Dedifferentiated amniotic fluid mesenchymal stem cell (primary cell): ENCODE results near the gene SLC6A2.
"Not testable (repeated sequence)": the region's sequence is repeated elsewhere in the genome, so short reads cannot be mapped to it uniquely, and the experiment has no call there.

Experiments used
- DNase-seq: peaks from one replicate; pipeline ENCODE4 v3.0.0-alpha.2; 2016; ENCODE audit errors: extremely low spot score

SLC6A2 gene

GRCh38 chr16:55655897-55656681 is at the start of gene SLC6A2:
Gene SLC6A2, plus strand, starts transcription at chr16:55655988. Its CDS starts 707 bp downstream, at chr16:55656695.
- DNase-seq: no peak

DNA sequence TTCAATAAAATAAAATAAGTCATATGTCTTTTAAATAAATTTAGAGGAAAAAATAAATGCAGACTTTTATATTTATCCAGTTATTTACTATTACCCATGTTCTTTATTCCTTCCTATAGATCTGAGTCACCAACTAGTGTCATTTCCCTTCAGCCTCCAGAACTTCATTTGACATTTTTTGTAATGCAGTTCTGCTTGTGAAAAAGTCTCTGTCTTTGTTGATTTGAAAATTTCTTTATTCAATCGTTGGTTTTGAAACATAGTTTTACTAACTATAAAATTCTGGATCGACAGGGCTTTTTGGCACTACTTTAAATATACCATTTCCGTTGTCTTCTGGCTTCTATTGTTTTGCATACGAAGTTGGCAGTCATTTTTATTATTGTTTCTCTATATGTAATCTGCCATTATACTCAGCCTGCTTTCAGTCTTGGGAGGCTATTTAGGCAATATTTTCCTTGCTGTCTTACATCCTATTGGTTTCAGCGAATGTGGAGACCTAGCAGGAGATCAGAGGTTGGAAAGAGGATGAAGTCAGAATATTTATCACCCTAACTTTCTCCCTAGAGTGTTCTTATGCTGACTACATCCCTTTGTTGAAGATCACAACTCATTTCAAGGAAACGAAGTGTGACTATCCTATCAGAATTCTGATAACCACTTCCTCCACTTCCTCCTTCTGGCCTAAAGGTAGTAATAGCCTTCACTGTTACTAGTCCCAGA is 42.0 kb upstream of the SLC6A2 start:
- no peak for DNase-seq

- no peak for DNase-seq
Measured at GRCh38 chr16:55615071-55615470, 40.7 kb upstream of the SLC6A2 start.

GRCh38 chr16:55615670-55616069 is 40.1 kb upstream of the SLC6A2 start:
- not testable (repeated sequence) for DNase-seq

DNA sequence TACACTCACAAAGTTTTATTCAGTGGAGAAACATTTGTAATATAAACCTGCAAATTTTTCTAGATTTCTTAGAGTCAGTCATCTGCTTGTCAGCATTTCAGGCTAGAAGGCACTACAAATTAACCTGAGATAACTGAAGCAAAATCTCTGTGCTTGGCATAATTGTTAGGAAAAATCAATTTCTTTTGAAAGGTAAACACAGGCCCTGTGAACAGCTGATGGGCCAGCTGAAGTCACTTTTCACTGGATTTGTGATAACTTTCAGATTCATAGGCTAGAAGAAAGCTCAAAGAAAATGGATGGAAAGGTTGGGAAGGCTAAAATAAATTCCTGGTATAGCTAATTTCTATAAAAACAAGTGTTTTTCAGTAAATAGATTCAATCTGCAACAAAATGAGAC is 34.0 kb upstream of the SLC6A2 start:
- no peak for DNase-seq

GRCh38 chr16:55622272-55622671 is 33.5 kb upstream of the SLC6A2 start:
- no peak for DNase-seq

- no peak for DNase-seq
Measured at GRCh38 chr16:55622930-55623561, 32.7 kb upstream of the SLC6A2 start.

- no peak for DNase-seq
Measured at GRCh38 chr16:55623640-55624039, 32.1 kb upstream of the SLC6A2 start.

- no peak for DNase-seq
Measured at GRCh38 chr16:55624696-55625095, 31.1 kb upstream of the SLC6A2 start.

DNA sequence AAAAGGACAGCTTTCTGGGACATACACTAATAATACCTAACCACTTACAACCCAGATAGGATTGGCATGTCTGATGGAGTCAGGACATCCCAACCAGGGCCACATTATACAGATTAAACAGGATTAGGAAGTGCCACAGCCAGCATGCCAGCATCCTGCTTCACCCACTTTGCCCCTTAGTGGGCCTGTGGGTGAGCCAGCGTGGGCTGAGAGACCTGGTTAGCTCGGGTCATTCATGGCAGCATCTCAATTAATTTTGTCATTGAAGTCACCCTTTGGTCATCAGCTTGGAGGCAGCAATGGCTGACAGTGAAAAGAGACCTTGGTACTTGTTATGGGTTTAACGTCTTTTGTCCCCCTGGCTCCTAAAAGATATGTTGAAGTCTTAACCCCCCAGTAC is 29.9 kb upstream of the SLC6A2 start:
- no peak for DNase-seq

DNA sequence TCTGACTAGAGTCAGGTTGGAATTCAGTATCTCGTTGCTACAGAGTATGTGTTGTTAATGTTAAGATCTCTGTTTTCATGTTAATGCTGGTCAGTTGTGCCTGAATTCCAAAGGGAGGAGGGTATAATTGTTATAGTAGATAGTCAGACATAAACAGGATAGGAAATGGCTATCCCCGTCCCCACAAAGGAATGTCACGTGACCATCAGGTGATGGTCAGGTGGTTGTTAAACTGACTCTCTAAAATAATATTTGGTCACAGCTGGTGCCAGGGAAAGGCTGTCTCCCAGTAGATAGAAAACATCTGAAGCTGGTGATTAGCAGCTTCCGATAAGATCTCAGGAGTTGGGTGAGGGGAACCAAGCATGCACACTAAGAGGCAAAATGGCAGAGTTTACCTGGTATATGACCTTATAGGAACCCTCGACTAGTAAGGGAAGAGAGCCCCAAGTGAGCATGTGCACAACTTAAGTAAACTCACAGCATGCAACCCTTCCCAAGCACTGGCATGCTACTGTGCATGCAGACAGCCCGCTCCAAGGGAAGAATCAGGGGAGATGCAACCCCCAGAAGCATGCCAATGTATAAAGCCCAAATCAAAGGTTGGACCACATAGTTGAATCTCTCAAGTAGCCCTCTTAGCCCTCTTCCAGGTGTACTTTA is 27.4 kb upstream of the SLC6A2 start:
- no peak for DNase-seq

DNA sequence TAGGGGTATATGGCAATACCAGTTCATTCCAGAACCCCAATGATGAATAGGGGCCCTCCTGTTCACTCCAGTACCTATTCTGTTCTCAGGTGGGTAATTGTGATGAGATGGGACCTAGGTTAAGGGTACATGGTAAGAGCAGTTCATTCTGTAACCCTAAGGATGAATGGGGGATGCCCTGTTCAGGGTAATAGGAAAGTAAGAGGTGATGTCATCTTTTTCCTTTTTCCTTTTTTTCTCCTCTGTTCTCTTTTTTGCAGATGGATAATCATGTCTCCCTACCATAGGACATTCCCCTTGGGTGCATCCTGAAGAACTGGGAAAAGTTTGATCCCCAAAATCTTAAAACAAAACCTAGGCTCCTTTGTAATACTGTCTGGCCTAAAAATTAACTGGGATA is 25.0 kb upstream of the SLC6A2 start:
- DNase-seq: no peak

GRCh38 chr16:55632259-55632658 is 23.5 kb upstream of the SLC6A2 start:
- no peak for DNase-seq

- no peak for DNase-seq
Measured at GRCh38 chr16:55634193-55634592, 21.6 kb upstream of the SLC6A2 start.

GRCh38 chr16:55638256-55638655 is 17.5 kb upstream of the SLC6A2 start:
- DNase-seq: no peak

- DNase-seq: no peak
Measured at GRCh38 chr16:55640701-55641327, 15.0 kb upstream of the SLC6A2 start.

DNA sequence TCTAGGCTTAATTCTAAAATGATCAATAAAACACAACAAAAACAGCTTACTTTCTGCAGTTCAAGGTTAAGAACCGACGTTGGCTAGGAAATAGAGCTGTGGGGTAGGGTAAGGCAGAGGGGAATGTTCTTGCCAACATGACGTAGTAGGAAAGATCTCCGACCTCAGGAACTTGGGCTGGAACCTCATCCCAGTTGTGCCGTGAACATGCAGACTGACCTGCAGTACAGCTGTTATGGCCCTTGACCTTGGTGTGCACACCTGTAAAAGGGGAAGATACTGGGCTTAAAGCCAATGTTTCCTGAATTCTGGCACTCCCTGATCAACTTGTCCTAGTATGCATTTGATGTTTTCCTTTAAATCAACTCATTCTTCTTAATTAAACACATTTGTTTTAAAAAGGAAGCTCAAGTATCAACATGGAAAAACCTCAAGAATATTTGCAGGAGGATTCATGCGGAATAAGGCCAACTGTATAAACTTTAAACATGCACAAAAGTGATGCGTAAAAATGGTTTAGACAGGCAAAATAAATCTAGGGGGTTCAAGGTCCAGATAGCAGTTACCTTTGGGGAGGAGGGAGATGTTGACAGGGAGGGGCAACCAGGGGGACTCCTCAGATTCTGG is 14.2 kb upstream of the SLC6A2 start:
- DNase-seq: no peak

- no peak for DNase-seq
Measured at GRCh38 chr16:55642611-55643010, 13.2 kb upstream of the SLC6A2 start.

- DNase-seq: no peak
Measured at GRCh38 chr16:55643161-55643970, 12.4 kb upstream of the SLC6A2 start.

DNA sequence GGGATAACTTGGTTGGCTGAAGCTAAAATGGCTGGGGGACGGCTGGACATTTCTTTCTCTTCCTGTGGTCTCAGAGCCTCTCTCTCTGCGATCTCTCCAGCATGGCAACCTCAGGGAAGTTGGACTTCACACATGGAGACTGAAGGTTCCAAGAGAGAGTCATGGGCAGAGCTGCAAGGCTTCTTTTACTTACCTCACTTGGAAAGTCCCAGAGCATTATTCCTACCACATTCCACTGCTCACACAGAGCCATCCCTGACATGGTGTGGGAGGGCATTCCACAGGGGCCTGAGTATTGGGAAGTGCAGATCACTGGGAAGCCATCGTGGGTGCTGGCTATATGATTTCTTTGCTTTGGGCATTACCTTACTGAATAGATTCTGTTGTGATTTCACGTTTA is 9.8 kb upstream of the SLC6A2 start:
- no peak for DNase-seq
